ENCODE data around the gene STT3B. TPM values are rescaled to one million over a fixed set of nuclear protein-coding genes. Genes with fewer than 3 reads are reported as not detected.

STT3B gene
- total and polyA plus RNA-seq, 12 donors, result 37.7 to 113 (median 92.3) TPM

GRCh38 chr3:31562525-31562924 lies 29.8 kb downstream of the STT3B start:
- intact Hi-C loops (cut with DNase I), result loop anchor here in 1 of 10 donors (5.0 kb wide), 1 partner anchor 205 kb away; no protein-coding TSS in a partner anchor
- Histone ChIP-seq H3K9me3 (peaks cover 0 to 34% (median 11%) of the 10 kb centered on the region in 11 donors), H3K27ac (no peak overlapping the region), H3K36me3 (no peaks in the 10 kb centered on the region), H3K27me3 (no peaks in the 10 kb centered on the region), H3K4me3 (no peak overlapping the region), H3K4me1 (peaks cover 0 to 60% (median 30%) of the 10 kb centered on the region in 9 donors)
- ATAC-seq (peak in 4 of 8 donors; percentile 10 to 59 (median 24)), DNase-seq (peak in 1 of 2 donors; percentile 17)
- TF ChIP-seq, protein P1, sequence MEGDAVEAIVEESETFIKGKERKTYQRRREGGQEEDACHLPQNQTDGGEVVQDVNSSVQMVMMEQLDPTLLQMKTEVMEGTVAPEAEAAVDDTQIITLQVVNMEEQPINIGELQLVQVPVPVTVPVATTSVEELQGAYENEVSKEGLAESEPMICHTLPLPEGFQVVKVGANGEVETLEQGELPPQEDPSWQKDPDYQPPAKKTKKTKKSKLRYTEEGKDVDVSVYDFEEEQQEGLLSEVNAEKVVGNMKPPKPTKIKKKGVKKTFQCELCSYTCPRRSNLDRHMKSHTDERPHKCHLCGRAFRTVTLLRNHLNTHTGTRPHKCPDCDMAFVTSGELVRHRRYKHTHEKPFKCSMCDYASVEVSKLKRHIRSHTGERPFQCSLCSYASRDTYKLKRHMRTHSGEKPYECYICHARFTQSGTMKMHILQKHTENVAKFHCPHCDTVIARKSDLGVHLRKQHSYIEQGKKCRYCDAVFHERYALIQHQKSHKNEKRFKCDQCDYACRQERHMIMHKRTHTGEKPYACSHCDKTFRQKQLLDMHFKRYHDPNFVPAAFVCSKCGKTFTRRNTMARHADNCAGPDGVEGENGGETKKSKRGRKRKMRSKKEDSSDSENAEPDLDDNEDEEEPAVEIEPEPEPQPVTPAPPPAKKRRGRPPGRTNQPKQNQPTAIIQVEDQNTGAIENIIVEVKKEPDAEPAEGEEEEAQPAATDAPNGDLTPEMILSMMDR (IDR thresholded peaks at IDR 0.05), result no peak
- WGBS, 2 donors, result 88 to 91% methylated on average over 8 of the region's 8 CpGs

- DNase-seq (no peak), ATAC-seq (peak in 1 of 8 donors; percentile 33)
- no peaks in the 10 kb centered on the region for H3K36me3 ChIP-seq
- intact Hi-C loops (cut with DNase I), result no loop called here
- H3K27me3 ChIP-seq, result no peaks in the 10 kb centered on the region
- H3K27ac ChIP-seq, result peak overlapping the region in 3 of 10 donors; percentile 2 to 21 (median 2)
- peaks cover 0 to 70% (median 50%) of the 10 kb centered on the region in 9 donors for H3K4me1 ChIP-seq
- TF ChIP-seq, protein P1 (IDR thresholded peaks at IDR 0.05), result no peak
- H3K4me3 ChIP-seq, result no peak overlapping the region
- H3K9me3 ChIP-seq, result peaks cover 0 to 12% (median 3%) of the 10 kb centered on the region in 11 donors
- 23 to 41% methylated on average over 1 of the region's 1 CpG for WGBS, 2 donors
Observed at GRCh38 chr3:31565288-31565687, 32.6 kb downstream of the STT3B start.

DNA sequence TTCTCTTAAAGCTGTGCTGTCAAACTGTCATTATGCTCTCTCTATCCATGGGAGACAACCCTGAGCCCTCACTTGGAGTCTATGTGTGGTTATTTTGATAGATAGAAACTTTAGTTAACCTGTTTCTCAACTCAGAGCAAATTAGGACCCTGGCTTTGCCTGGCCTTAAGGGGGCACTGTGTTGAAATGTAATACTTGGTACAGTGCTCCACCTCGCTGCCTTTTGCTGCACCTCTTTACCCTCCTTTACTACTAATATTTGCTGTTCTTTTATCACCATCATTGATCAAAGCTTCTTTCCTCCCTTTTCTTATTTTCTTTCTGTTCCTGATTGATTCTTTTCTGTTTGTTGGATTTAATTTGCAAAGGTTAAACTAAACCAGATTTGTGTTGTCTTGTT lies 34.3 kb downstream of the STT3B start:
- H3K27ac ChIP-seq, result no peak overlapping the region
- H3K27me3 ChIP-seq, result no peaks in the 10 kb centered on the region
- DNase-seq (no peak), ATAC-seq (peak in 5 of 8 donors; percentile 25 to 68 (median 53))
- WGBS, 2 donors, result 72 to 87% methylated on average over 1 of the region's 1 CpG
- intact Hi-C loops (cut with DNase I), result no loop called here
- H3K9me3 ChIP-seq, result no peaks in the 10 kb centered on the region
- H3K36me3 ChIP-seq, result no peaks in the 10 kb centered on the region
- TF ChIP-seq, protein P1 (IDR thresholded peaks at IDR 0.05), result peak in 8 of 9 donors; percentile 8 to 60 (median 47)
- H3K4me1 ChIP-seq, result peaks cover 0 to 76% (median 51%) of the 10 kb centered on the region in 9 donors
- no peak overlapping the region for H3K4me3 ChIP-seq

- 97 to 100% methylated on average over 1 of the region's 1 CpG for WGBS, 2 donors
Observed at GRCh38 chr3:31568649-31569048, 35.9 kb downstream of the STT3B start.

More at GRCh38 chr3:31568649-31569048, 35.9 kb downstream of the STT3B start:
- TF ChIP-seq, protein P1 (IDR thresholded peaks at IDR 0.05), result no peak
- Histone ChIP-seq H3K4me1 (peaks cover 0 to 76% (median 58%) of the 10 kb centered on the region in 9 donors), H3K36me3 (no peaks in the 10 kb centered on the region), H3K27me3 (no peaks in the 10 kb centered on the region), H3K9me3 (no peaks in the 10 kb centered on the region), H3K27ac (no peak overlapping the region), H3K4me3 (no peak overlapping the region)
- ATAC-seq, result no peak
- no peak for DNase-seq
- intact Hi-C loops (cut with DNase I), result no loop called here
